Globus pallidus (tissue), 1 donor: ENCODE data around the gene PPP2R1B.

Experiments used
- DNase-seq: peaks from one replicate; pipeline ENCODE4 v3.0.0-alpha.2; 2015; ENCODE audit warnings: low spot score

Gene PPP2R1B

DNA sequence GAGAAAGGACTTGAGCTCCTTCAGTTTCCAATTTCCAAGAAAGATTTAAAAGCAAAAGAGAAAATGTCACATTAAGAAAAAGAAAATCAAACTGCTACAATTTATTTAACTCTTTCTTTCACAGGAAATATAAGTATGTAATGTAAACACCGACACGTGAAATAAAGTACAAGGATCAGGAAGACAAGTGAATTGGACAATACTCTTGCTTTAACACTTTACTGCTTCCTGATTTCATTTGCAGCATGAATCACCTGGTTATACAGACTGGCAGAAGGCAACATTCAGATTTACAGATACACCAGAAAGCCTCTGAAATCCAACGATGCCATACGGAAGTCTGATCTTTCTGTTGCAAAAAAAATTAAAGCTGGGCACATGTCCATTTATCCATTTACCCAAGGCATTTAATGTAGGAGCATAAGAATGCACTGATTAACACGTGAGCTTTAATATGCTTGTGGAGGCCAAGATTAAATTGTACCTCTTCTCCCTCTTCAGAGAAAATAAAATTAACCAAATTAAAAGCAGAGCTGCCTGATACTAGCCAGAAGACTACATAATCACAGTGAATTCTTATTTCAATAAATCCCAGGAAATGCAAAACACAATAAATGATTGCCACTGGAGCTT is 16.0 kb upstream of the PPP2R1B start:
- no peak for DNase-seq

DNA sequence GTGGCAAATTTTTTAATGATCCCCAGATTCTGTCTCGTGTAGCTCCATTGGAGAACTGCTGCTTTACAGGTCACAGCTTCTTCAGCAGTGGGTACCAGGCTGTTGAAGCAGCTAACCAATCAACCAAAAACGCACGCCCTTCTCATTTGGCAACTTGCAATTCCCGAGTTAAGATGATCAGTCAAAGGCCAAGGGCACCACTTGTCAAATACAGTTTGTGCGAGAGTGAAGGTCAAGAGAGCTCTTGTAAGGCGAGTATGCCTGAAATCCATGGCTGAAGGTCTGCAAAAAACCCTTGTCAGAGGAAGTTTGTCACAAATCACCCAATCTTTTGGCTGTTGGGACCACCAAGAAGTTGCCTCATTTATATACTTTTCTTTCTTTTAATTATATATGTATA is 12.9 kb upstream of the PPP2R1B start:
- no peak for DNase-seq

DNA sequence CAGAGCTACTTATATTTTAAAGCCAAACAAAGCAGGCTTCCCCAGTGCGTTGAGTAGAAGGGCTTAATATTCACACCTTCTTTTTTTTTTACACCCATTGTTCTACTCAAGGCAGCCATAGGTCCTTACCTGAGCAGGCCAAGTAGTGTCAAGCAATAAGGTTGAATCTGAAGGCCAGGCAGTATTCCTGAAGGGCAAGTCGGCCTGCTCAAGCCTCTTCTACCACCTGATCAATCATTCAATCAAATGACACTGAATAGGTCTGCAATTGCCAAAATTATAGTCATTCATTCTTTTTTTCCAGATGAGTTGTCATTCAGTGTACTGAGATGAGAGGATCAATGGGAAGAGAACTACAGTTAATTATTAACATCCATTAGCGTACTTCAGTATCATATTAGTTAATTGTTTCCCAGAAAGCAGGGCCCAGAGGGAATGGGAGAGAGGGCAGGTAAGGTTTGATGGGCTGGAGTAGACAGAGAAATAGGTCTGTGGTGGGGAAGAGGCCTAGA is 11.9 kb upstream of the PPP2R1B start:
- DNase-seq: no peak

DNA sequence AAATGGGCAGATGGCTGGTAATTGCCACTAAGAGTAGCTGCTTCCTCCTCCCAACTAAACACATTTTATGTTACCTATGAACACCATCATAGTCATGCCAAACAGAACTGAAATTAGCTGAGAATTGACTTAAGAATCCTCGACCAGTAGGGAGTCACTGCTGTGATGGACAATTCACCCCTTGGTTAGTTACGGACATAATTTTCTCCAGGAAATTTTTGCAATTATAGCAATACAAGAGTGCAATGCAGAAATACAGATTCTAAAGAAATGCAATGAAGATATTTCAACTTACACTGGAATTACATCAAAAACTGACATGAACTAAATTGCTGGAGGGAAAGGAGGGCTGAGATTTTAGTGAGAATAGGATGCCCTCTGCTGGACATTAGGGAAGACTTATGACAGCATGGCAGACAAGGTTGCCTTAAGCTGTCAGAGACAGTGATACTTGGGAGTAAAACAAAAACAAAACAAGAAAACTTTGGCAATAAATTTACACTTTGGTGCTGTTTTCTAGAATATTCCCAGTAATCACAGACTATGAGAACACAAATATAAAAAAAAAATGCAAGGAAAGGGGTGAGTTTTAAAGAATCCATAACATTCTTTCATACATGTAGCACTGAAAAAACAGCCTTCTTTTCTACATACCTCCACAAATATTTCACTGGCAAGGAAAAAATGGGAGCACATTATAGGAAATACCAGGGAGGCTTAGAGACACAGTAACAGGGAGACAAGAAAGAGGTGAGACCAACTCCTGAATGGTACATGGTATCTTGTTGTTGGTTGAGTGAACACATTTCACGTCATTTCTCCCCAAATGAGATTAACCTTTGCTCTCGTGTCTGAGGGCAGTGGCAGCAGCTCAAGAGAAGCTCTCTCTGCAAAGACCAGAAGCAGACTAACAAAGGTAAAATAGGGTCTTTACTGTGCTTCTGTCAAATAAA is 11.2 kb upstream of the PPP2R1B start:
- DNase-seq: peak; percentile 87

DNA sequence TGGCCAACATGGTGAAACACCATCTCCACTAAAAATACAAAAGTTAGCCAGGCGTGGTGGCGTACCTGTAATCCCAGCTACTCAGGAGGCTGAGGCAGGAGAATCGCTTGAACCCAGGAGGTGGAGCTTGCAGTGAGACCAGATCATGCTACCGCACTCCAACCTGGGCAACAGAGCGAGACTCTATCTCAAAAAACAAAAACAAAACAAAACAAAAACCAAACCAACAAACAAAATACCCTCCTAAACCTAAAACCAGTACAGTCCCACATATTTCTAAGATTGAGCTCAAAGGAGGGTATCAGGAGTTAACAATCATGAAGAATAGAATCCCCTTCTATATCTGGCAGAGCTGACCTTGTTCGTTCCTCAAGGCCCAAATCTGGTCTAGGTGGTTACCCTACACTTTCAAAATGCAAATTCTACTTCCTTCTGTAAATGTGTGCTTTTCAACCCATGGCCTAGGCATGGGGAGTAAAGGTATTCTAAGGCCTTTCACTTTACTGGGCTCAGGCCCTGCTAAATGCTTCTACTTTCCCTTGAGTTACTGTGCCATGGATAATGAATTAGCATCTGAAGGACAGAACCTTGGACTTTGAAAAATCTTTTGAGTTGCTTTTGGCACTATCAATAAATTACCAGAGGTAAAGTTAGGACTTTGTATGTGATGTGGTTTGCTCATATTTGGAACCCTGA is 10.4 kb upstream of the PPP2R1B start:
- DNase-seq: no peak

DNA sequence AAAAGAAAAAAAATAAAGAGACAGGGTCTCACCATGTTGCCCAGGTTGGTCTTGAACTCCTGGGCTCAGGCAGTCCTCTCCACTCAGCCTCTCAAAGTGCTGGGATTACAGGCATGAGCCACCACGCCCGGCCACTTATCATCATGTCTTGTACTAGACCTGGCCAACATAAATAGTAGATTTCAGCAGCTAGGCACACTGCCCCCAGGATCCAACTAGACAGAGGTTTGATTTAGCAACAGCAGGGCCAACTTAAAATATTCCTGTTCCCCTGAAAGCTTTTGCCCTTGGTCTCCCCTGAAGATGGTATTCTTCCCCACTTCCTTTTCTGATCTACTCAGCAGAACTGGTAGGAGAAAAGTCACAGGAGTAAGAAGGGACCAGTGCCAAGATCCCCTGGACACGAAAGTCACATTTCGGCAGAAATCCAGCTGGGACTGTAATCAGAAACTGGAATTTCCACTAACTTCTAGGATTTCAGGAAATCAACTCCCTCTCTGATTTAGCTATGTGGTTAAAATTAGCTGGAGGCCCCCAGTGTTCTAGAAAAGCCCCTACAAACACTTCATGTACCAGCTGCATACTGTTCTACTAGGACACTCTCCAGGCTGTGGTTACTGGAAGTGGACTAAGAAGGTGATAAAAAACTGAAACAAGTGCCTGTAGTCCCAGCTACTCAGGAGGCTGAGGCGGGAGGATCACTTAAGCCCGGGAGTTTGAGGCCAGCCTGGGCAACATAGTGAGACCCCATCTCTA is 8.9 kb upstream of the PPP2R1B start:
- no peak for DNase-seq

DNA sequence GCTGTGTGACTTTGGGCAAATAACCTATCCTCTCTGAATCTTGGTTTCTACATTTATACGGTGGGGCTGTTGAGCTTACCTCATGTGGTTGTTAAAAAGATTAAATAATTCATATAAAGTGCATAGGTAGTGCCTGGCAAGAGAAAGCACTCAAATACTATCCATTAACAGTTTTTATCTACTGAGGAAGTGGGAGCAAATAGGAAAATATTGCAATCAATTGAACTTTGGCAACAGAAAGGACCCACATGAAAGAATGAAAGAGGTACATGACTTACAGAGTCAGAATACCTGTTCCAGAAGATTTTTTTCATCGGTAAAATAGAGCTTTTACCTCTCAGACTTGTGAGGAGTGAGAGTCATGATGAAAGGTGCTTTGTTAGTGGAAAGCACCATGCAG is 6.3 kb upstream of the PPP2R1B start:
- no peak for DNase-seq

DNA sequence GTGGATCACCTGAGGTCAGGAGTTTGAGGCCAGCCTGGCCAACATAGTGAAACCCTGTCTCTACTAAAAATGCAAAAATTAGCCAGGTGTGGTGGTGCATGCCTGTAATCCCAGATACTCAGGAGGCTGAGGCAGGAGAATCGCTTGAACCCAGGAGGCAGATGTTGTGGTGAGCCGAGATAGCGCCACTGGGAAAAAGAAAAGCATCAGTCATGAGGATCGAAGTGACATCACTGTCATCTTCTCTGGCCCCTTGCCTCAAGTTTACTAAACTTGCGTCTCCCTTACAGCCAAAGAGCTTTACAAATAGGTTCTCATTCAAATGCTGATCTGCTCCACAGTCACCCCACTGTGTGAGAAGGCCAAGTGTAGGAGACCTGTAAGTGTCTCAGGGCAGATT is 5.0 kb upstream of the PPP2R1B start:
- DNase-seq: peak; percentile 55

DNA sequence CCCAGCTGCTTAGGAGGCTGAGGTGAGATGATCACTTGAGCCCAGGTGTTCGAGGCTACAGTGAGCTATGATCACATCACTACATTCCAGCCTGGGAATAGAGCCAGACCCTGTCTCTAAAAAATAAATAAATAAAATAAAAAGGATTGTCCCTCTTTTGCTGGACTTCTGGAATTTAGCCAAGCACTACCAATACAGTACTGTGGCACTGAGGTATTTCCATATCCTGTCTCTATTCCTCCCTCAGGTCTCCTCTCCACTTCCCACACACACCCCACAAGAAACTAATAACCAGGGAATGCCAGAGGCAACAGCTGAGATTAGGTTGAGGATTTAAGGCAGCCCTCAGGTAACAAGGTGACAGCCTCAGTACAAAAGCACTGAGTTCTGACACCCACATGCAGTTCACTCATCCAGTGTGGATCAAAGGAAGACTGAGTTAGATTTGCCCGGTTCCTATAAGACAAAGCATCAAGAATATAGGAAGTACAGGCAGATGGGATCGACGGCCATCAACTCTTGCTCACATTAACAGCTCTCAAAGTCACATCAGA is 4.5 kb upstream of the PPP2R1B start:
- no peak for DNase-seq

DNA sequence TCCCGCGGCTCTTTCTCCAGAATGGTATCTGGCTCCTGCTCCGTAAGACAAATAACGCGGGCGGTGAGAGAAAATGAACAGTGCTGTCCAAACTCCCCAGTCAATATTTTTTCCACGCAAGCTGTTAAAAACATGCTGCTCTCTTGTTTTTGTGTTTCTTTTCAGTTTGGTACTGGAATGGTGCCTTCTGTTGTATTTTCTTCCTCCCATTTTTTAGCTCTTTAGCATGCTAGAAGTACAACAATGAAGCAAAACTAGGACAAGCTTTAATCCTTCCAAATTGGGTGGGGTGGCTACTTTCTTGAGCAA is 599 bp upstream of the PPP2R1B start:
- DNase-seq: no peak

DNA sequence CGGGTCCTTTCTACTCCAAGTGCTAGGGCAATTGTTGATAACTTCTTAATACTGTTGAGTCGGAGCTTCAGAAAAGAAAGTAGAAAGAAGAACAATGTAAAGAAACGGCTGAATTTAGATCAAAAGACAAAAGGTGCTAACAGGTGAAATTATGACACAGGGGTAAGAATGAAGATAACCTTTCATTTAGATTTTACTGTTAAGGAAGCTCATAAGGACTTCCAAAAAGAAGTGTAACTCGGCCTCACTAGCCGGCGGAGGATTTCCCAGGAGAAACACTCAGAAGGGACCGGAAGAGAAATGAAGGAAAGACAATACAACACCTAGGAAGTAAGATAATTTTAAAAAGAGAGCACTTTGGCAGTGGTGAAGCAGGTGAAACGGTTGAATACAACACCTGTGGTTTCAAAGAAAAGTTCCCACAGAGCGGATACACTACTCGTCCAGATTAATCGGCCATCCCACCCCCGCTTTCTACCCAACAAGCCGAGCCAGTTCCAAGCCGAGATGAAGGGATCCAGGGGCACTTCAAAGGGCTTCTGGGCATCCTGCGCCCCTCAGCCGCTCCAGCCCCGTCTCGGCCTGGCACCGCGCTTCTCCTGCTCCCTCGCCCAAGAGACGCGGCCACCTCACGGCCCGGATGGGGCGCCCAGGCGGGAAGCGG is 737 bp downstream of the PPP2R1B start:
- peak; percentile 28 for DNase-seq

DNA sequence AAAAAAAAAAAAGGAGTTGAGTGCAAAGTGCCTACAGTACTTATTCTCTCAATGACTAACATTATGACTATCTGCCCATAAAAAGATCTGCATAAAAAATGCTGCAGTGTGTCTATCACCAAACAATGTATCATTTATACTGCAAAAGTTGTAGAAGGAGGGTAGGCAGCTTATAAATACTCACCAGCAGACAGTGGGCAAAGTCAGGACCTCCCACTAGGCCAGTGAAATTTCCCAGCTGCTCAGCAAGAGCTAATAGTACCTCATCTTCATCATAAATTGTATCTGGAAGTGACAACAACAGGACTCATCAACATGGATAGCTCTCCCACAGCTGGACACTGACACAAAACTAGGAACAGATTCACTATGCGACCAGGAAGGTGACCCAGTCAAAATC is 1.6 kb downstream of the PPP2R1B start:
- DNase-seq: peak; percentile 22

DNA sequence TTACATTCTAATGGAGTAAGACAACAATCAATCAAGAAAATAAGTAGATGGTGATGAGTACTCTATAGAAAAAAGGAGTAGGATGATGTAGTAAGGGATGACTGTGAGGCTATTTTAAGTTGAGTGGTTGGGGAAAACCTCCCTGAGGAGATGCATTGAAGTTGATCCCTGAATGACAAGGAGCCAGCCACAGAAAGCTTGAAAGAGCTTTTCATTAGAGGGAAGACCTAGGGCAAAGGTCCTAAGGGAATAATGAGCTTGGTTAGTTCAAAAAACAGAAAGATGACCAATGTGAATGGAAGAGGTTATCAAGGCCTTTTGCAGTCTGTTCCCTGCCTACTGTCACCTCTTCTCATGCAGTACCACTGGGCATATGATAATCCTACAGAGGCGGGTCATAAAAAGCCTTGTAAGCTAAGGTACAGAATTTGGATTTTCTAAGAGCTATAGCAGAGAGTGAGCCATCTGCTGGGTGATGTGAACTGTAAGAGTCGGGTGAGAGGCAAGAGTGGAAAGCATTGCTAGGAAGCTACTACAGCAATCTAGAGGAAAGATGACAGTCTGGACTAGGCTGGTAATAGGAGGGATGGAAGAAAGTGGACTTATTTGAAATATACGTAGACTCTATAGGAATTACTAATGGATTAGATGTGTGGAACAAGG is 3.1 kb downstream of the PPP2R1B start:
- DNase-seq: peak; percentile 58

DNA sequence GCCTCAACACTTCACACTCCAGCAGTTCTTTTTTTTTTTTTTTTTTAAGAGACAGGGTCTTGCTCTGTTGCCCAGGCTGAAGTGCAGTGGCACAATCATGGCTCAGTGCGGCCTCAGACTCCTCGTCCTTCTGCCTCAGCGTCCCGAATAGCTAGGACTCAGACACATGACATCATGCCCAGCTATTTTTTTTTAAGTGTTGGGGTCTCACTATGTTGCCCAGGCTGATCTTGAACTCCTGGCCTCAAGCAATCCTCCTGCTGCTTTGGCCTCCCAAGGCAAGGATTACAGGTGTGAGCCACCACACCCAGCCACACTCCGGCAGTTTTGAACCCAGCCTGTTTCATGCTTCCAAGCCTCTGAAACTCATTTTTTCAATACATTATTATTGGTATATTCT is 3.7 kb downstream of the PPP2R1B start:
- no peak for DNase-seq

DNA sequence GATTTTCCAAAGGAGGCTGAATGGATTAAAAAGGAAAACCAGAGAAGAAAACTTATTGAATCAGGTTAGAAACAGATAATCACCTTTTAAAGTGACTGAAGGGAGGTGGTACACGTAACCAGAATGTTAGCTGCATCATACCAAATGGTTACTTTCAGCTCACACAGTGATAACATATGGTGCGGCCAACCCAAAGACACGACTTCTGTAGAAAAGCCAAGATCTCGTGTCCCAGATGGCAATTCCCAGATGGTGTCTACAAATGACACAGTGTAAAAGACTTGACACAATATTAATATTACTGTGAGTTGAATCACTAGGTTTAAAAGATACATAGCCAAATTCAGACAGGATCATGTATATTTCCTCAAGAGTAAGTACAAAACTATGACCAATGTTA is 5.2 kb downstream of the PPP2R1B start:
- no peak for DNase-seq

DNA sequence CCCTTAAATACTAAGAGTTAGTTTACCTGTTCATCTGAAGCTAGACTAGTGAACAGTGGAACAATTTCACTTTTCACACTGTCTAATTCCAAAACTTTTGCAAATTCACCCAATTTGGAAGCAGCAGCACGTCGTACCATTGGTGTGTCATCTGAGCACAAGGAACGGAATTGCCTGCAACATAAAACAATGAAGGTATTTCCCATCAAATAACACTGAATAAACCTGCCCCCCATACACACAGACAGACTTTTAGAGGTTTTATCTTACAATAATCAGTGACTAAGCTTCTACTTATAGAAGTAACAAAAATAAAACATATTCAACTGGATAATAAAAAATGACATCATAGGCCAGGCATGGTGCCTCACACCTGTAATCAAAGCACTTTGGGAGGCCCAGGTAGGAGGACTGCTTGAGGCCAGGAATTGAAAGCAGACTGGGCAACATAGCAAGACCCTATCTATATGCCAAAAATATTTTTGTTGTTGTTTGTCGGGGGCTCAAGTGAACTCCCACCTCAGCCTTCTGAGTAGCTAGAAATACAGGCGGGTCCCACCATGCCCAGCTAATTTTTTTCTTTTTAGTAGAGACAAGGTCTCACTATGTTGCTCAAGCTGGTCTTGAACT is 6.3 kb downstream of the PPP2R1B start:
- DNase-seq: no peak

DNA sequence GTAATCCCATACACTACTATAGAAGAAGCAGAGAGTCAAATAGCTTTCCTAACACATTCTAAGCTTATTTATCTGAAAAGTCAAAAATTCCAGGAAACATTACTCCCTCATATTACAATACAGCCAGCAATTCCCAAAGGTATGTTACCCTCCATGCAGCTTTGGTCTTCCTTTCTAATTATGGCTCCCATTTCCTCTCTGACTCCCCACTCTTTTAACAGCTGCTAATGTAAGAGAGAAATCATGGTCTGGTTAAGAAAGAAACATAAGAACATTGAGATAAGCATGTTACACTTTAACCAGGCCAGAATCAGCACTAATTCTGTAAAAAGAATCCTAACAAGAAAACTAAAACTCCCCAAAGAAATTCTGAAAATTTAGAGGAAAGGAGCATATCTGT is 6.8 kb downstream of the PPP2R1B start:
- DNase-seq: no peak

DNA sequence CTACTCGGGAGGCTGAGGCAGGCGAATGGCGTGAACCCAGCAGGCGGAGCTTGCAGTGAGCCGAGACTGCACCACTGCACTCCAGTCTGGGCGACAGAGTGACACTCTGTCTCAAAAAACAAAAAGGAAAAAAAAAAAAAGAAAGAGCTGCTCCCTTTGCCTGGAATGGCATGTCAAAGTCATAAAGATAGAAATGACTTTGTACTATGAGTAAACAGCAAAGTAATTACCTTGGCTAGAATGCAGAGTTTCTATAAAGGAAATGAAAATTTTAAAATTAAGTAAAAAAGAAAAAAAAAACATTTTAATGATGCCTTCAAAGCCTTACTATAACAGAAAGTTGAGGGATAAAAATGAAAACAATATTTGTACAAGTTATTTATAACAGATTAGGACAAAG is 10.1 kb downstream of the PPP2R1B start:
- no peak for DNase-seq

DNA sequence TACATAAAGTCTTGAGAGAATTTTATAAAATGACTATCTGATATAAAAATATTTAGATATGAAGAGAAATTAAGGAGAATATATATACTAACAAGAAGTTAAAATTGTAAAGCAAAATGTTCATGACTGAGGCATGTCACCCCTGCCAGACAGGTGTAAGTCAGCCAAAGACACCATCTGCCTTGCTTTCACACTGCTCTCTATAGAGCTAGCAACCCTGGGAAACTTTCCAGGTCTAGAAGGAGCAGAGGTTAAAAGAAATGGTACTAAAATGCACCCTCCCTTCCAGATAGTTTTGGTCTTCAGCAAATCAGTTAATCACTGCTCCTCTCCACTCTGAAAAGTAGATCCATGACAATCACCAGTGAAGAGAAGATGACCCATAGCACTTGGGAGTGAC is 16.5 kb downstream of the PPP2R1B start:
- no peak for DNase-seq
